Bronchial epithelial cell (primary cell): ENCODE data around the gene SMIM35. TPM values are rescaled to one million over a fixed set of nuclear protein-coding genes. Genes with fewer than 3 reads are reported as not detected.

ENCODE experiments used
- DNase-seq: peaks from one replicate; pipeline ENCODE4 v3.0.0-alpha.2; 2010; ENCODE audit warnings: low read depth
- FAIRE-seq: peaks from 2 replicates; lab custom pipeline; 2011; peaks lifted over from hg19 to GRCh38; lab: Jason Lieb, UNC
- H3K27me3 ChIP-seq: 2 replicates; pipeline ENCODE4 v1.5.1; 2011; ENCODE audit warnings: low read length; ENCODE audit not compliant: control insufficient read depth, insufficient read depth
- H3K36me3 ChIP-seq: 2 replicates; pipeline ENCODE4 v1.5.1; 2011; ENCODE audit warnings: low read length; ENCODE audit not compliant: control insufficient read depth, insufficient read depth
- H3K4me3 ChIP-seq: 2 replicates; pipeline ENCODE4 v1.5.1; 2011; ENCODE audit warnings: mild to moderate bottlenecking, low read depth, low read length, control low read depth
- CTCF ChIP-seq: IDR thresholded peaks from 2 replicates; pipeline ENCODE4 v1.5.1; 2011; ENCODE audit warnings: mild to moderate bottlenecking, moderate library complexity, low read length, control low read depth, inconsistent platforms; ENCODE audit not compliant: insufficient read depth, severe bottlenecking
- total RNA-seq: library from RNA; depleted of rRNA; stranded (reverse); fragments of >200 nt; gene quantifications from 2 replicates; pipeline ENCODE4 v1.2.1, GENCODE V29; 2014

Gene SMIM35
- total RNA-seq, 1 donor from 2014 or later, result not detected

GRCh38 chr11:117959438-117960149 is 127.2 kb downstream of the SMIM35 start:
- FAIRE-seq, result no peak
- peaks cover 3% of the 10 kb centered on the region for H3K27me3 ChIP-seq
- H3K4me3 ChIP-seq, result no peak overlapping the region
- DNase-seq, result no peak
- no peak for TF ChIP-seq CTCF
- H3K36me3 ChIP-seq, result no peaks in the 10 kb centered on the region

- FAIRE-seq, result no peak
- no peak overlapping the region for H3K4me3 ChIP-seq
- H3K36me3 ChIP-seq, result no peaks in the 10 kb centered on the region
- no peak for DNase-seq
- H3K27me3 ChIP-seq, result peaks cover 3% of the 10 kb centered on the region
- no peak for TF ChIP-seq CTCF
Observed at GRCh38 chr11:117958949-117959348, 127.8 kb downstream of the SMIM35 start.

Other genes with a start within 250 kb of the SMIM35 start
- not detected in 2 replicates for gene FXYD6, start 210.3 kb downstream of the SMIM35 start, total RNA-seq
- 0.53 and 11.5 TPM in 2 replicates for gene TMPRSS13, start 157.6 kb downstream of the SMIM35 start, total RNA-seq
- gene IL10RA, start 100.6 kb downstream of the SMIM35 start, total RNA-seq, result 0.13 TPM in 1 of 2 replicates, not detected in the other
- 42.4 and 202 TPM in 2 replicates for gene TMPRSS4, start 9.9 kb downstream of the SMIM35 start, total RNA-seq
- 0.53 and 1.2 TPM in 2 replicates for gene SCN4B, start 65.9 kb upstream of the SMIM35 start, total RNA-seq
- under 0.01 and 0.13 TPM in 2 replicates for gene SCN2B, start 89.7 kb upstream of the SMIM35 start, total RNA-seq
- gene JAML, start 138.0 kb upstream of the SMIM35 start, total RNA-seq, result 0.13 TPM in 1 of 2 replicates, not detected in the other
- 34.8 and 81.4 TPM in 2 replicates for gene MPZL3, start 165.4 kb upstream of the SMIM35 start, total RNA-seq
- 38.7 and 79.2 TPM in 2 replicates for gene MPZL2, start 177.3 kb upstream of the SMIM35 start, total RNA-seq
- gene CD3E, start 217.8 kb upstream of the SMIM35 start, total RNA-seq, result not detected in 2 replicates